Measurements from ENCODE around the gene CELA2B. TPM values are rescaled to one million over a fixed set of nuclear protein-coding genes. Genes with fewer than 3 reads are reported as not detected.

CELA2B gene
- total and polyA plus RNA-seq, 10 of the 15 experiments (the other 5 are each of a cell fraction or from before 2014, with no cell fraction given), result not detected

DNA sequence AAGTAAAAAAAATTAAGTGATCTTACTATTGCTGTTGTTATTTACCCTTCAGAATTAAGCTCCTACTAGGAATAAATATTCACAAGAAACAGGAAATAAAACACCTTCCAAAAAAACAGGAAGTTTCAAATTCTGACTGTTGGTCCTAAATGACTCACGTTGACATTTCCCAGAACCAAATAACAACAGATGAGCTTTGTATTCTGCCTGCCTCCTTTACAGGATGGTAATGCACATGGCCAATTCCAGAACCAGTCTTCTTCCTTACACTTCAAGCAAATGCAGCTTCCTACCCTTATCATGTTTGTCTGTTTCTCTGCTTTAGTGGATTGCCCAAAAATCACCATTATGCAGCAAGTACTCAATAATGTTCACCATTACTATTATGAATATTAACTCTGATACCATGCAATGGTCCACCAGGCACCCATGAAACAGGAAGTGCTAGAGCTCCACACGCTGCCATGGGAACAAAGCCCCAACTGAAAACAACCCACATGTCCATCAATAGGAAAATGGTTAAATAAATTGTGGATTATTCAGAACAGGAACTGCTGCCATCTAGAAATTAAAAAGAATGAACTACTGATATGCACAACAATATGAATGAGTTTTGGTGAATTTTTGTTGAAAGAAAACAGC, 39.2 kb downstream of the CELA2B start:
- ChIA-PET POLR2A (interaction anchor here (0.8 kb wide), 1 partner anchor 119 kb away, joined by 3 read pairs; no protein-coding TSS in a partner anchor), CTCF (interaction anchor here (0.6 to 2.5 kb wide), 3 partner anchors 15 to 460 kb away, joined by 3 to 8 read pairs (median 3); no protein-coding TSS in a partner anchor), SMC1A (ENCODE audit: uncharacterized antibody, unreplicated experiment) (interaction anchor here (0.9 to 1.3 kb wide), 3 partner anchors 9 to 181 kb away, joined by 3 to 4 read pairs (median 3); partner anchors contain the start of gene CASP9), RAD21 (ENCODE audit: unreplicated experiment) (interaction anchor here (0.9 kb wide), 2 partner anchors 12 to 66 kb away, joined by 3 read pairs; no protein-coding TSS in a partner anchor)
- DNase-seq (ENCODE audit: low read depth, low spot score) (no peak), FAIRE-seq (no peak), ATAC-seq (peak; percentile 80)
- 0 out of 2 replicates have a peak overlapping the region, but pooled peaks have one; percentile 9 for H3K4me2 ChIP-seq (ENCODE audit: control insufficient read depth, insufficient read depth)
- no TSS peak for BruUV-seq (replicated peaks)
- no peak overlapping the region for H3K4me3 ChIP-seq
- in situ Hi-C loops (cut with MboI), result no loop called here
- H3K27me3 ChIP-seq (replicated peaks in 1 of 2; ENCODE audit: control insufficient read depth in 2 of 2, insufficient read depth in 2 of 2, low read length in 1 of 2), result no peaks in the 10 kb centered on the region
- TF ChIP-seq, protein P1, sequence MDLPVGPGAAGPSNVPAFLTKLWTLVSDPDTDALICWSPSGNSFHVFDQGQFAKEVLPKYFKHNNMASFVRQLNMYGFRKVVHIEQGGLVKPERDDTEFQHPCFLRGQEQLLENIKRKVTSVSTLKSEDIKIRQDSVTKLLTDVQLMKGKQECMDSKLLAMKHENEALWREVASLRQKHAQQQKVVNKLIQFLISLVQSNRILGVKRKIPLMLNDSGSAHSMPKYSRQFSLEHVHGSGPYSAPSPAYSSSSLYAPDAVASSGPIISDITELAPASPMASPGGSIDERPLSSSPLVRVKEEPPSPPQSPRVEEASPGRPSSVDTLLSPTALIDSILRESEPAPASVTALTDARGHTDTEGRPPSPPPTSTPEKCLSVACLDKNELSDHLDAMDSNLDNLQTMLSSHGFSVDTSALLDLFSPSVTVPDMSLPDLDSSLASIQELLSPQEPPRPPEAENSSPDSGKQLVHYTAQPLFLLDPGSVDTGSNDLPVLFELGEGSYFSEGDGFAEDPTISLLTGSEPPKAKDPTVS (IDR thresholded peaks at IDR 0.05; ENCODE audit: low read depth, low read length), result no peak
- TF ChIP-seq SPI1 (IDR thresholded peaks at IDR 0.05; ENCODE audit: borderline replicate concordance, insufficient read depth, low read depth, low read length), result peak; percentile 78
- peak in 1 of 2 experiments; percentile 39; a peak in 1 of 4 replicates for TF ChIP-seq ETV6 (conservative IDR thresholded peaks at IDR 0.05 in 1 of 2, IDR thresholded peaks at IDR 0.05 in 1 of 2; ENCODE audit: borderline replicate concordance in 1 of 2, low read depth in 1 of 2)
- TF ChIP-seq POLR2A (IDR thresholded peaks at IDR 0.05; ENCODE audit: low read depth, low read length), result no peak
- TF ChIP-seq EZH2 (IDR thresholded peaks at IDR 0.05; ENCODE audit: borderline replicate concordance, control insufficient read depth, low read depth, low read length), result no peak
- TF ChIP-seq, protein P2, sequence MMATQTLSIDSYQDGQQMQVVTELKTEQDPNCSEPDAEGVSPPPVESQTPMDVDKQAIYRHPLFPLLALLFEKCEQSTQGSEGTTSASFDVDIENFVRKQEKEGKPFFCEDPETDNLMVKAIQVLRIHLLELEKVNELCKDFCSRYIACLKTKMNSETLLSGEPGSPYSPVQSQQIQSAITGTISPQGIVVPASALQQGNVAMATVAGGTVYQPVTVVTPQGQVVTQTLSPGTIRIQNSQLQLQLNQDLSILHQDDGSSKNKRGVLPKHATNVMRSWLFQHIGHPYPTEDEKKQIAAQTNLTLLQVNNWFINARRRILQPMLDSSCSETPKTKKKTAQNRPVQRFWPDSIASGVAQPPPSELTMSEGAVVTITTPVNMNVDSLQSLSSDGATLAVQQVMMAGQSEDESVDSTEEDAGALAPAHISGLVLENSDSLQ (IDR thresholded peaks at IDR 0.05), result peak; percentile 81
- TF ChIP-seq IKZF1 (conservative IDR thresholded peaks at IDR 0.05), result 0 out of 2 replicates have a peak, but pooled peaks have one; percentile 21
- no peak for TF ChIP-seq SP1 (IDR thresholded peaks at IDR 0.05; ENCODE audit: low read depth, low read length)
- peak; percentile 35; the same call in 1 of the 2 replicates for TF ChIP-seq JUNB (IDR thresholded peaks at IDR 0.05)
- TF ChIP-seq, protein P3, sequence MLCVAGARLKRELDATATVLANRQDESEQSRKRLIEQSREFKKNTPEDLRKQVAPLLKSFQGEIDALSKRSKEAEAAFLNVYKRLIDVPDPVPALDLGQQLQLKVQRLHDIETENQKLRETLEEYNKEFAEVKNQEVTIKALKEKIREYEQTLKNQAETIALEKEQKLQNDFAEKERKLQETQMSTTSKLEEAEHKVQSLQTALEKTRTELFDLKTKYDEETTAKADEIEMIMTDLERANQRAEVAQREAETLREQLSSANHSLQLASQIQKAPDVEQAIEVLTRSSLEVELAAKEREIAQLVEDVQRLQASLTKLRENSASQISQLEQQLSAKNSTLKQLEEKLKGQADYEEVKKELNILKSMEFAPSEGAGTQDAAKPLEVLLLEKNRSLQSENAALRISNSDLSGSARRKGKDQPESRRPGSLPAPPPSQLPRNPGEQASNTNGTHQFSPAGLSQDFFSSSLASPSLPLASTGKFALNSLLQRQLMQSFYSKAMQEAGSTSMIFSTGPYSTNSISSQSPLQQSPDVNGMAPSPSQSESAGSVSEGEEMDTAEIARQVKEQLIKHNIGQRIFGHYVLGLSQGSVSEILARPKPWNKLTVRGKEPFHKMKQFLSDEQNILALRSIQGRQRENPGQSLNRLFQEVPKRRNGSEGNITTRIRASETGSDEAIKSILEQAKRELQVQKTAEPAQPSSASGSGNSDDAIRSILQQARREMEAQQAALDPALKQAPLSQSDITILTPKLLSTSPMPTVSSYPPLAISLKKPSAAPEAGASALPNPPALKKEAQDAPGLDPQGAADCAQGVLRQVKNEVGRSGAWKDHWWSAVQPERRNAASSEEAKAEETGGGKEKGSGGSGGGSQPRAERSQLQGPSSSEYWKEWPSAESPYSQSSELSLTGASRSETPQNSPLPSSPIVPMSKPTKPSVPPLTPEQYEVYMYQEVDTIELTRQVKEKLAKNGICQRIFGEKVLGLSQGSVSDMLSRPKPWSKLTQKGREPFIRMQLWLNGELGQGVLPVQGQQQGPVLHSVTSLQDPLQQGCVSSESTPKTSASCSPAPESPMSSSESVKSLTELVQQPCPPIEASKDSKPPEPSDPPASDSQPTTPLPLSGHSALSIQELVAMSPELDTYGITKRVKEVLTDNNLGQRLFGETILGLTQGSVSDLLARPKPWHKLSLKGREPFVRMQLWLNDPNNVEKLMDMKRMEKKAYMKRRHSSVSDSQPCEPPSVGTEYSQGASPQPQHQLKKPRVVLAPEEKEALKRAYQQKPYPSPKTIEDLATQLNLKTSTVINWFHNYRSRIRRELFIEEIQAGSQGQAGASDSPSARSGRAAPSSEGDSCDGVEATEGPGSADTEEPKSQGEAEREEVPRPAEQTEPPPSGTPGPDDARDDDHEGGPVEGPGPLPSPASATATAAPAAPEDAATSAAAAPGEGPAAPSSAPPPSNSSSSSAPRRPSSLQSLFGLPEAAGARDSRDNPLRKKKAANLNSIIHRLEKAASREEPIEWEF (IDR thresholded peaks at IDR 0.05; ENCODE audit: insufficient replicate concordance, low read depth, low read length), result no peak
- H3K79me2 ChIP-seq (ENCODE audit: control insufficient read depth, insufficient read depth, low read length), result no peaks in the 10 kb centered on the region
- H4K20me1 ChIP-seq (ENCODE audit: control insufficient read depth, insufficient read depth), result no peaks in the 10 kb centered on the region
- no peak overlapping the region for H2AFZ ChIP-seq (ENCODE audit: control insufficient read depth, low read depth, low read length)
- intact Hi-C loops (cut with micrococcal nuclease; ENCODE audit: unreplicated experiment), result no loop called here
- H3K9ac ChIP-seq (ENCODE audit: control insufficient read depth, insufficient read depth, low read length), result no peak overlapping the region
- no peaks in the 10 kb centered on the region; a peak in 1 of 4 replicates for H3K36me3 ChIP-seq (ENCODE audit: control insufficient read depth in 2 of 2, insufficient read depth in 2 of 2, low read length in 1 of 2)
- WGBS (ENCODE audit: insufficient coverage, insufficient replicate concordance, low lambda C conversion rate, missing lambda C conversion rate), result 2% methylated on average over 2 of the region's 2 CpGs
- H3K27ac ChIP-seq (ENCODE audit: control insufficient read depth, insufficient read depth), result no peak overlapping the region
- H3K9me3 ChIP-seq (replicated peaks; ENCODE audit: control insufficient read depth, insufficient read depth, low read length), result no peaks in the 10 kb centered on the region
- H3K4me1 ChIP-seq (ENCODE audit: control insufficient read depth, insufficient read depth, low read length), result peaks cover 9% of the 10 kb centered on the region

Data from GM12878 (cell line).